Measurements from ENCODE around the gene ERH.
A peak's percentile ranks its signal among the peaks of the same experiment; 100 is the strongest.
"Not testable (repeated sequence)": the region's sequence is repeated elsewhere in the genome, so short reads cannot be mapped to it uniquely, and the experiment has no call there.

The ERH gene

DNA sequence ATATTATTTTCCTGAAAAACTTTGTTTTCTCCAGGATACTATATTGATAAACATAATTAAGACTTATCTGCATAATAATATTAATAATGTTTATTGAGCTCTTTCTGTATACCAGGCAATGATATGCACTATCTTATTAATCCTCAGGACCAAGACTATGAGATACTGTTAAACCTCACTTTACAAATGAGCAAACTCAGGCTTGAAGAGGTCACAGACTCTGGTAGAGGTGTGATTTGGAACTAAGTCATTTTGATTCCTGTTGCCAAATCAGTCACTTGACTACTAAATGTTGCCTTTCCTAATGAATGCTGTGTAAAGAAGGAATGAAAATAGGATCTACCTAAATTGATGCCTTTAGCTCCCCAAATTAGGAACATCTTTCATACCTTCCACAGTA, 7.7 kb upstream of the ERH start:
- no peak for ATAC-seq
- peaks cover 21% of the 10 kb centered on the region for H3K4me1 Mint-ChIP-seq
- H3K27ac Mint-ChIP-seq = no peak overlapping the region
- no peaks in the 10 kb centered on the region for H3K27me3 Mint-ChIP-seq
- no peak for DNase-seq
- H3K4me3 Mint-ChIP-seq = no peak overlapping the region
- H3K9me3 Mint-ChIP-seq = peaks cover 0 to 5% of the 10 kb centered on the region in 2 donors

DNA sequence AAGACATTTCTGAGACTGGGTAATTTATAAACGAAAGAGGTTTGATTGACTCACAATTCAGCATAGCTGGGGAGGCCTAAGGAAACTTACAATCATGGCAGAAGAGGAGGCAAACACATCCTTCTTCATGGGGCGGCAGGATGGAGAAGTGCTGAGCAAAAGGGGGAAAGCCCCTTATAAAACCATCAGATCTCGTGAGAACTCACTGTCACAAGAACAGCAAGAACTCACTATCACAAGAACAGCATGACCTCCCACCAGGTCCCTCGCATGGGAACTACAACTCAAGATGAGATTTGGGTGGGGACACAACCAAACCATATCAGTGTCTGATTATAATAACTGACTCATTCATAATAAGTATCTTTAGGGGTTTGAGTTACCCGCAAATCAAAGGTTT, 6.8 kb upstream of the ERH start:
- Mint-ChIP-seq H3K4me3 (no peak overlapping the region), H3K27me3 (no peaks in the 10 kb centered on the region), H3K27ac (peak overlapping the region in 1 of 2 donors; percentile 27), H3K9me3 (peaks cover 0 to 5% of the 10 kb centered on the region in 2 donors), H3K4me1 (peaks cover 29% of the 10 kb centered on the region)
- DNase-seq = no peak
- no peak for ATAC-seq

DNA sequence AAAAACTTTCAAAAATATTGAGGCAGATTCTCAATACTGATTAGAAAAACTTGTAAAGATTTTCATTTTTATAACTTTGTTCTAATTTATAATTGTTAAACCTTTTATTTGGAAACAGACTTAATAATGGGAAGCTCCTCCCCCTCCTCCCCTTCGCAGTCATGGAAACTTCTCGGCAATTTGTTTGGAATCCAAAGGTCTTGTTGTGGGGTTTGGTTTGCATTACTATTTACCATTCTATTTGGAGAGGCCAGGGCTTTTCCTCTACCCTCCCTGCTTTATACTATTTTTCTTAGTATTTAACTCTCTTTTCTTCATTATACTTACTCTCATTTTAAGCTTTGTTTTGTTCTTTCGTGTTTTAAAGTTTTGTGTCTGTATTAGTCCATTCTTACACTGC, 6.4 kb upstream of the ERH start:
- Mint-ChIP-seq H3K9me3 (peaks cover 0 to 5% of the 10 kb centered on the region in 2 donors), H3K27ac (peak overlapping the region in 1 of 2 donors; percentile 27), H3K27me3 (no peaks in the 10 kb centered on the region), H3K4me3 (no peak overlapping the region), H3K4me1 (peaks cover 34% of the 10 kb centered on the region)
- DNase-seq = no peak
- no peak for ATAC-seq

DNA sequence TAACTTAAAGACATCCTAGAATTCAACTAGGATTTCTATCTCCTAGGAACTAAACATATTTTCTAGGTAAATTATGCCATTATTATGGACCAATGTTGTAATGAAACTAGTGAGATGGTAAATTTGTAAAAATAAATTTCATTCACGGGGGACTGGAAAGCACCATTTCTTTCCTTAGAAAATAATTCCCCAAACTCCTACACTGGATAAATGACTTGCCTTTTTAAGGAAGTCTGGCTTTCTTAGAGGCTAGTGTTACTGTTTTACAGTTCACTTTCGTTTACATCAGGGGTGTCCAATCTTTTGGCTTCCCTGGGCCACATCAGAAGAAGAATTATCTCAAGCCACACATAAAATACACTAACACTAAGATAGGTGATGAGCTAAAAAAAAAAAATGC, 3.7 kb upstream of the ERH start:
- ATAC-seq (no peak), DNase-seq (no peak)
- Mint-ChIP-seq H3K4me3 (peak overlapping the region in 1 of 2 donors; percentile 47), H3K4me1 (peaks cover 38% of the 10 kb centered on the region), H3K9me3 (peaks cover 0 to 5% of the 10 kb centered on the region in 2 donors), H3K27me3 (no peaks in the 10 kb centered on the region), H3K27ac (no peak overlapping the region)

DNA sequence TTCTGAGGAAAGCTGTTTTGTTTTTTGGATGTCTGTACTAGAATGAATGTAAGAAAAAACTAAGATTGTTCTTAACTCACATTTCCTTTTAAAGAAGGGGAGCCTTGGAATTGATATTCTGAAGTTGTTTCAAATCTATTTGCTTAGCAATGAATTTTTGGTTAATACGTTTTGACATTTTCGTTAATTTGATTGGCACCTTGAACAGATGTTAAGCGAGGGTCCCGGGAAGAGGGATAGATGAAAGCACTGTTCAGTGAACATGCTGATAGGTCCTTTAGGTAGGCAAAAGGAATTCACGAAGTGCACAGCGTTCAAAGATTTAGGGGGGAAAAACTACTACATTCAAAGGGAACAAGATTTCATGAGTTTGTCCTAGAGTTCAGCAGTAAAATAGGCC, 2.1 kb upstream of the ERH start:
- ATAC-seq = no peak
- H3K27me3 Mint-ChIP-seq = no peaks in the 10 kb centered on the region
- no peak for DNase-seq
- H3K4me1 Mint-ChIP-seq = peaks cover 55% of the 10 kb centered on the region
- peak overlapping the region; percentile 88 to 96 for H3K4me3 Mint-ChIP-seq
- peaks cover 0 to 5% of the 10 kb centered on the region in 2 donors for H3K9me3 Mint-ChIP-seq
- peak overlapping the region in 1 of 2 donors; percentile 25 for H3K27ac Mint-ChIP-seq

DNA sequence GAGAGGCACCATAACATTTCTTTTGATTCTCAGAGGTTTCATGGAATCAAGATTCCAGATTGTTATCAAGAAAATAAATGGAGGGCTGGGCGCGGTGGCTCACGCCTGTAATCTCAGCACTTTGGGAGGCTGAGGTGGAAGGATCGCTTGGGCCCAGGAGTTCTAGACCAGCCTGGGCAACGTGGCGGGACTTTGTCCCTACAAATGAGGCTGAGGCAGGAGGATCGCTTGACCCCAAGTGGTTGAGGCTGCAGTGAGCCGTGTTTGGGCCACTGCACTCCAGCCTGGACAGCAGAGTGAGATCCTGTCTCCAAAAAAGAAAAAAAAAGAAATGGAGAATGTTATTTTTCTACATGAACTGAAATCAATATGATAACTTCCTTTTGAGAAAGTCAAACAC, 1.7 kb upstream of the ERH start:
- H3K27ac Mint-ChIP-seq = peak overlapping the region in 1 of 2 donors; percentile 91
- ATAC-seq = no peak
- peaks cover 0 to 4% of the 10 kb centered on the region in 2 donors for H3K9me3 Mint-ChIP-seq
- no peaks in the 10 kb centered on the region for H3K27me3 Mint-ChIP-seq
- peaks cover 56% of the 10 kb centered on the region for H3K4me1 Mint-ChIP-seq
- peak overlapping the region; percentile 88 to 96 for H3K4me3 Mint-ChIP-seq
- DNase-seq = no peak

DNA sequence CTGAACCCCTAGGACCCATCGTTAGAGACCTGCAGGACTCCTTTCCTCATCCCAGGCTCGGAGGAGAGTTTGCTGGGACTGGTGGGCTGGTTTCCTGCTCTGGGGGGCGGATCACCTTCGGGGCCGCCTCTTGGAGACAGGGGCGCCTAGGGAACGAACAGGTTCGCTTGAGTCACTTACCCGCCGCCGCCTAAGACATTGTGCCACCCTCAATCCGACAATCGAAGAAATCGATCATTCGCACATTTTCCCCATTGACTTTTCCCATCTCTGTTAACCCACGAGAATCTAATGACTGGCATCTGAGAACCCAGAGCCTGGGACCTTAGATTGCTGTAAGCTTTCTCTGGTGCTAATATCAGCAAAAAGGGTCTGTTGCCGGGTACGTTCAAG, 715 bp upstream of the ERH start:
- peak; percentile 38 for ATAC-seq
- Mint-ChIP-seq H3K27ac (peak overlapping the region; percentile 98 to 100), H3K27me3 (no peaks in the 10 kb centered on the region), H3K4me3 (peak overlapping the region; percentile 88 to 96), H3K4me1 (peaks cover 56% of the 10 kb centered on the region), H3K9me3 (no peaks in the 10 kb centered on the region)
- no peak for DNase-seq

DNA sequence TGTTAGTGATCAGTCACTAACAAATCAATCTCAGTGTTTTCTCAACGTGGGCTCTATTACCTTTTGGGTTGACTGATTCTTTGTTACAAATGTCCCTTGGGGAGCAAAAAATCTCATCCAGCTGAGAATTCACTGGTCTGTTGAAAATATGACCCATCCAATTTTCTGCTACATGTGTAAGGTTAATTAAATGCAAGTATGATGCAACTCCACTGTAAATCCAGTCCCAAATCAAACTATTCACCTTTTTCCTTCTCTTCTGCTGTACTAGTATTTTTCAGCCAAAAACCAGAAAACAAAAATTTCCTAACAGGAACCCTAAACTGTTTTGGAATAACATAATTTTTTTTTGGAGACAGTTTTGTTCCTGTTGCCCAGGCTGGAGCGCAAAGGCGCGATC, 2.2 kb downstream of the ERH start:
- no peak for DNase-seq
- ATAC-seq = no peak

DNA sequence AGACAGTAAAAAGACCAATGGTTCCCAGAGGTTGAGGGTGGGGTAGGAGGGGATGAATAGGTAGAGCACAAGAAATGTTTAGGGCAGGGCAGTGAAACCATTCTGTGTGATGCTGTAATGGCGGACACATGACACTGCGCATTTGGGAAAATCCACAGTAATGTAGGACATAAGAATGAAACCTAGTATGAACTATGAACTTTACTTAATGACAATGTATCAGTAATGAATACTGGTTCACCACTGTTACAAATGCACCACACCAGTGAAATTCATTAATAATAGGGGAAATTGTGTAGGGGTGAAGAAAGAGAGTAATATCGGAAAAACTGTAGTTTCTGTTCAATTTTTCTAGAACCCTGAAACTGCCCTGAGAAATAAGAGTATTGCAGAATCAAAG, 5.6 kb downstream of the ERH start:
- ATAC-seq (no peak), DNase-seq (no peak)
- H3K27ac Mint-ChIP-seq = peak overlapping the region in 1 of 2 donors; percentile 7
- peaks cover 71% of the 10 kb centered on the region for H3K4me1 Mint-ChIP-seq
- no peaks in the 10 kb centered on the region for H3K9me3 Mint-ChIP-seq
- peak overlapping the region; percentile 6 to 33 for H3K4me3 Mint-ChIP-seq
- no peaks in the 10 kb centered on the region for H3K27me3 Mint-ChIP-seq

More for the DNA sequence above, 2.2 kb downstream of the ERH start:
- peaks cover 78% of the 10 kb centered on the region for H3K4me1 Mint-ChIP-seq
- peak overlapping the region; percentile 48 to 86 for H3K27ac Mint-ChIP-seq
- no peaks in the 10 kb centered on the region for H3K27me3 Mint-ChIP-seq
- peak overlapping the region; percentile 88 to 96 for H3K4me3 Mint-ChIP-seq
- no peaks in the 10 kb centered on the region for H3K9me3 Mint-ChIP-seq

DNA sequence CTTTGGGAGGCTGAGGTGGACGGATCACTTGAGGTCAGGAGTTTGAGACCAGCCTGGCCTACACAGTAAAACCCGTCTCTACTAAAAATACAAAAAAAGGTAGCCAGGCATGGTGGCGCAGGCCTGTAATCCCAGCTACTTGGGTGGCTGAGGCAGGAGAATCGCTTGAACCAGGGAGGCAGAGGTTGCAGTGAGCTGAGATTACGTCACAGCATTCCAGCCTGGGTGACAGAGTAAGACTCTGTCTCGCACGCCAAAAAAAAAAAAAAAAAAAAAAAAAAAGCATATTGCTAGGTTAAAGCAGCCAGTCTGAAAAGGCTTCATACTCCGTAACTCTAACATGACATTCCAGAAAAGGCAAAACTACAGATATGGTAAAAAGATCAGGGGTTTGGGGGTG, 6.7 kb downstream of the ERH start:
- peak overlapping the region; percentile 39 to 40 for H3K27ac Mint-ChIP-seq

DNA sequence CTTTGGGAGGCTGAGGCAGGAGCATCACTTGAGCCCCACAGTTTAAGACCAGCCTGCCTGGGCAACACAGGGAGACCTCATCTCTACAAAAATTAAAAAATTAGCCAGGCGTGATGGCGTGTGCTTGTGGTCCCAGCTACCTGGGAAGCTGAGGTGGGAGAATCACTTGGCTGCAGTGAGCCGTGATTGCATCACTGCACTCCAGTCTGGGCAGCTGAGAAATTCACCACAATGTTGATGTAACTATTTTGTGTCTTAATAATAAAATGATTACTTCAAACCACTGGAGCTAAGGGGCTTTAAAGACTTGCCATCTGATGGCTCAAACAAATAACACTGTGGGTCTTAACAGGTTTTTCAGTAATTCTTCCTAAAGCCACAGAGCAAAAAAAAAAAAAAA, 10.8 kb downstream of the ERH start:
- DNase-seq (no peak), ATAC-seq (no peak)
- no peak overlapping the region for H3K4me3 Mint-ChIP-seq
- H3K27ac Mint-ChIP-seq = no peak overlapping the region
- H3K4me1 Mint-ChIP-seq = peaks cover 34% of the 10 kb centered on the region
- H3K27me3 Mint-ChIP-seq = no peaks in the 10 kb centered on the region
- H3K9me3 Mint-ChIP-seq = no peaks in the 10 kb centered on the region

More for the DNA sequence above, 6.7 kb downstream of the ERH start:
- not testable (repeated sequence) for DNase-seq, ATAC-seq, H3K9me3 Mint-ChIP-seq, H3K27me3 Mint-ChIP-seq
- Mint-ChIP-seq H3K4me3 (peak overlapping the region in 1 of 2 donors; percentile 33), H3K4me1 (peaks cover 63% of the 10 kb centered on the region)

DNA sequence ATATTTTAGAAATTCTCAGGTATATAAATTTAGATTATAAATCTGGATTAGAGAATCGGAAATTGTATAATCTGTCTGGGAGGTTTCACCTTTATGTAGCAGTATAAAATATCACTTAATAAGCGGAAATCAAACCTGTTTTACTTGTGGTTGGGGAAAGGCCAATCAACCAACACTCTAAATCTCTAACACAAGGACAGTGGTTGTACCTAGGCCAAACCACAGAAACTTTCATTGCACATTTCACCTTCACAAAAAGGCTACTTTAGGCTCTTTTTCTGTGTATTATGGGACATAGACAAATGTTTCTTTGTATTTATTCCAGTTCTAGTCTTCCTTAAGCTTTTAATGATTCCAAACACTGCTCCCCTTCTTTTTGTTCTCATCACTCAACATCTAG, 19.8 kb downstream of the ERH start:
- DNase-seq = no peak
- Mint-ChIP-seq H3K9me3 (peaks cover 7 to 16% of the 10 kb centered on the region in 2 donors), H3K27ac (peak overlapping the region in 1 of 2 donors; percentile 68), H3K27me3 (no peaks in the 10 kb centered on the region), H3K4me3 (no peak overlapping the region), H3K4me1 (peaks cover 16% of the 10 kb centered on the region)
- ATAC-seq = no peak

DNA sequence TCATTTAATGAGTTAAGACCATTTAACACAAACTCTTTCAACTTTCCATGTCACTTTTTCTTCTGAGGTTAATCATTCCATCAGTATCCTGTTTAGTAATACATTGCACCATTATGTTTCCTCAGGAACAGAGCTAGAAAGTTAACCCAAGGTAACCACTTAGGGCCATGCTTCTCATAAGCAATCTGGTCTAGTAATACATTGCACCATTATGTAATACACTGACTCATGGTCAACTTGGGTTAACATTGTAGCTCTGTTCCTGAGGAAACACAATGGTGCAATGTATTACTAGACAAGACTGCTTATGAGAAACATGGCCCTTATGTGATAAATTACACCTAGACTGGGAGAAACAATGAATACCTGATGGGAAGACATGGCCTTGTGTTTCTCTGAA, 21.7 kb downstream of the ERH start:
- Mint-ChIP-seq H3K27ac (no peak overlapping the region), H3K4me1 (peaks cover 24% of the 10 kb centered on the region), H3K27me3 (no peaks in the 10 kb centered on the region), H3K9me3 (peaks cover 7 to 16% of the 10 kb centered on the region in 2 donors), H3K4me3 (no peak overlapping the region)
- DNase-seq (no peak), ATAC-seq (no peak)

DNA sequence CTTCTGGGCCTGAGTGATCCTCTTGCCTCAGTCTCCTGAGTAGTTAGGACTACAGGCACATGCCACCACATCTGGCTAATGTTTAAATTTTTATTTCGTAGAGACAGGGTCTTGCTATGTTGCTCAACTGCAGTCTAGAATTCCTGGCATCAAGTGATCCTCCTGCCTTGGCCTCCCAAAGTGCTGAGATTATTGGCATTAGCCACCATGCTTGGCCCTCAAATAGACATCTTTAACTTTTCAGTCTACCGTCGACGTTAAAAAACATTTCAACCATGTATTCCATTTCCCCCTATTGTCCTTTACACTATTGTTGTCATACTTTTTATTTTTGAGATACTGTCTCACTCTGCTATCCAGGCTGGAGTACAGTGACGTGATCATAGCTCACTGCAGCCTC, 22.4 kb downstream of the ERH start:
- no peak for DNase-seq
- no peak overlapping the region for H3K4me3 Mint-ChIP-seq
- peaks cover 7 to 16% of the 10 kb centered on the region in 2 donors for H3K9me3 Mint-ChIP-seq
- ATAC-seq = no peak
- H3K4me1 Mint-ChIP-seq = peaks cover 24% of the 10 kb centered on the region
- no peak overlapping the region for H3K27ac Mint-ChIP-seq
- H3K27me3 Mint-ChIP-seq = no peaks in the 10 kb centered on the region

DNA sequence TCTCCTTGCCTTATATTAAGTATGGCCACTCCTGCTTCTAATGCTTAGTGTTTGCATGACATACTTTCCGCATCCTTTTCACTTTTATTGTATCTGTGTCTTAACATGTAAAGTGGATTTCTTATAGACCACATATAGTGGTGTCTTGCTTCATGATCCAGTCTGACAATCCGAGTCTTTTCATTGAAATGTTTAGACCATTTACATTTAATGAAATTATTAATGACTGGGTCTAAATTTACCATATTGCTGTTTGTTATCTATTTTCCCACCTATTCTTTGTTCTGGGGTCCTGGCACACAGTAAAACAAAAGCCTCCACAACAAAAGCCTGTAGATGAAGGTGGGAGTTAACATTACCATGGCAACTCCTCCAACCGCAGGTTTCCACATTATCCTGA, 22.9 kb downstream of the ERH start:
- no peaks in the 10 kb centered on the region for H3K27me3 Mint-ChIP-seq
- ATAC-seq (no peak), DNase-seq (no peak)
- peaks cover 7 to 16% of the 10 kb centered on the region in 2 donors for H3K9me3 Mint-ChIP-seq
- peaks cover 24% of the 10 kb centered on the region for H3K4me1 Mint-ChIP-seq
- H3K27ac Mint-ChIP-seq = no peak overlapping the region
- no peak overlapping the region for H3K4me3 Mint-ChIP-seq

DNA sequence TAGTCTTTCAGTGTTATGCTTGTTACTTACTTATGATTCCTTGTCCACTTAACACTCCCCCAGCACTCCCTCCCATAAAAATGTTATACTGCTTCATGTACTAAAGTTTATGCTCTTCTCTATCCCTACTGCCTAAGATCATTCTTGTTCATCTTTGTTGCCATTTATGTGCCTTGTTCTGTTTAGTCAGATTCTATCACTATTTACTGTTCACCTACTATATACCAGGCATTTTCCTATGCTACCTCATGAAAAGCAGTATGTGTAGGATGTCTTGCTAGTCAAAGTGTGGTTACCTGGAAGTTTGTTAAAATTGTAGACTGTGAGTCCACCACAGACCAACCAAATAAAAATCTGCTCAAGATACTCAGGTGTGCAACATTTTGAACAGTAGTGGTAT, 23.9 kb downstream of the ERH start:
- H3K27me3 Mint-ChIP-seq = no peaks in the 10 kb centered on the region
- H3K4me1 Mint-ChIP-seq = peaks cover 24% of the 10 kb centered on the region
- ATAC-seq = no peak
- peaks cover 7 to 16% of the 10 kb centered on the region in 2 donors for H3K9me3 Mint-ChIP-seq
- peak overlapping the region; percentile 1 to 3 for H3K27ac Mint-ChIP-seq
- no peak for DNase-seq
- H3K4me3 Mint-ChIP-seq = peak overlapping the region in 1 of 2 donors; percentile 2

DNA sequence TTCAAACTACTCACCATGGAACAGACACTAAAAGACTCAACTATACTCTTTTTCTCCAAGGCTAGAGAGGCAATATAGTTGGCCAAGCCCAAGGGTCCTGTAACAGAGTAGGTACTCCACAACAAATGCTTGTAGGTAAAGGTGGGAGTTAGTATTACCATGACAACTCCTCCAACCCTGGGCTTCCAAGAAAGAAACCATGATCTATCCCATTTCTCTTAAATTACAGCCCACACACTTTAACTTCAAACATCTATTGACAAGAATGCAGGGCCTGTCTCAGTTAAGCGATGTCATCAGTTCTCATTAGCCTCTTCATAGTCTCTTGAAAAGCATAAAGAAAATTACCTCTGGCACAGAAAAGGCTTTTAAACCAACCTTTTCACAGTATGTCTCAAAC, 25.0 kb downstream of the ERH start:
- Mint-ChIP-seq H3K4me3 (peak overlapping the region in 1 of 2 donors; percentile 63), H3K27me3 (no peaks in the 10 kb centered on the region), H3K27ac (peak overlapping the region in 1 of 2 donors; percentile 83), H3K4me1 (peaks cover 24% of the 10 kb centered on the region), H3K9me3 (peaks cover 7 to 16% of the 10 kb centered on the region in 2 donors)
- ATAC-seq = peak; percentile 71
- DNase-seq = no peak

All from stimulated activated naive CD8-positive, alpha-beta T cell treated with anti-CD3 and anti-CD28 coated beads, Interleukin-15, amount 100 ng/mL, for 72 hours (primary cell).